ENCODE data around the gene TET1. TPM values are rescaled to one million over a fixed set of nuclear protein-coding genes. Genes with fewer than 3 reads are reported as not detected.
"Not testable (repeated sequence)": the region's sequence is repeated elsewhere in the genome, so short reads cannot be mapped to it uniquely, and the experiment has no call there.

TET1 gene
- total RNA-seq = 0.52 and 1.0 TPM in 2 replicates

DNA sequence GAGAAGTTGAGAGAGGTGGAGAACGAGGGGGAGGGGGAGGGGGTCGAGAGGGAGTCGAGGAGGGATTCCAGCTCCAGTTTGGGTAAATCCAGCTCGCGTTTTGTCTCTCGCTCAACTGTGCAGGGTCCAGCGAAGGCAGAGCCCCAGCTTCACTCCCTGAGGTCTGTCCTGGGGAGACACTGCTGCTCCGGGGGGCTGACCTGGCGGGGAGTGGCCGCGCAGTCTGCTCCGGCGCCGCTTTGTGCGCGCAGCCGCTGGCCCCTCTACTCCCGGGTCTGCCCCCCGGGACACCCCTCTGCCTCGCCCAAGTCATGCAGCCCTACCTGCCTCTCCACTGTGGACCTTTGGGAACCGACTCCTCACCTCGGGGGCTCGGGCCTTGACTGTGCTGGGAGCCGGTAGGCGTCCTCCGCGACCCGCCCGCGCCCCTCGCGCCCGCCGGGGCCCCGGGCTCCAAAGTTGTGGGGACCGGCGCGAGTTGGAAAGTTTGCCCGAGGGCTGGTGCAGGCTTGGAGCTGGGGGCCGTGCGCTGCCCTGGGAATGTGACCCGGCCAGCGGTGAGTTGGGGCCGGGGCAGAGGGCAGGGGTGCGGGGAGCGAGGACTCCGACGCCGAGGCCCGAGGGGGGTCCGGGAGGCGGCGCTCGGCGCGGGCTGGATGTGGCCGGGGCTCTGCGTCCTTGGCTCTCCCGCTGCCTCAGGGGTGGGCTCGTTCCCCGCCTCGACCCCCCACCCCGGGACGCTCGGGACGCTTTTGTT is at the start of gene TET1:
TSS of gene TET1 (plus strand) at position 152 of the 757 bp plus-strand sequence. CDS start 12,002 bp downstream, outside the sequence.
- DNase-seq (ENCODE audit: low read depth) = no peak
- H3K4me3 ChIP-seq (ENCODE audit: low read depth, low read length) = peak within 1 kb of the TSS; percentile 75
- TF ChIP-seq, protein P1, sequence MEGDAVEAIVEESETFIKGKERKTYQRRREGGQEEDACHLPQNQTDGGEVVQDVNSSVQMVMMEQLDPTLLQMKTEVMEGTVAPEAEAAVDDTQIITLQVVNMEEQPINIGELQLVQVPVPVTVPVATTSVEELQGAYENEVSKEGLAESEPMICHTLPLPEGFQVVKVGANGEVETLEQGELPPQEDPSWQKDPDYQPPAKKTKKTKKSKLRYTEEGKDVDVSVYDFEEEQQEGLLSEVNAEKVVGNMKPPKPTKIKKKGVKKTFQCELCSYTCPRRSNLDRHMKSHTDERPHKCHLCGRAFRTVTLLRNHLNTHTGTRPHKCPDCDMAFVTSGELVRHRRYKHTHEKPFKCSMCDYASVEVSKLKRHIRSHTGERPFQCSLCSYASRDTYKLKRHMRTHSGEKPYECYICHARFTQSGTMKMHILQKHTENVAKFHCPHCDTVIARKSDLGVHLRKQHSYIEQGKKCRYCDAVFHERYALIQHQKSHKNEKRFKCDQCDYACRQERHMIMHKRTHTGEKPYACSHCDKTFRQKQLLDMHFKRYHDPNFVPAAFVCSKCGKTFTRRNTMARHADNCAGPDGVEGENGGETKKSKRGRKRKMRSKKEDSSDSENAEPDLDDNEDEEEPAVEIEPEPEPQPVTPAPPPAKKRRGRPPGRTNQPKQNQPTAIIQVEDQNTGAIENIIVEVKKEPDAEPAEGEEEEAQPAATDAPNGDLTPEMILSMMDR (conservative IDR thresholded peaks at IDR 0.05; ENCODE audit: low read depth, low read length) = no peak

DNA sequence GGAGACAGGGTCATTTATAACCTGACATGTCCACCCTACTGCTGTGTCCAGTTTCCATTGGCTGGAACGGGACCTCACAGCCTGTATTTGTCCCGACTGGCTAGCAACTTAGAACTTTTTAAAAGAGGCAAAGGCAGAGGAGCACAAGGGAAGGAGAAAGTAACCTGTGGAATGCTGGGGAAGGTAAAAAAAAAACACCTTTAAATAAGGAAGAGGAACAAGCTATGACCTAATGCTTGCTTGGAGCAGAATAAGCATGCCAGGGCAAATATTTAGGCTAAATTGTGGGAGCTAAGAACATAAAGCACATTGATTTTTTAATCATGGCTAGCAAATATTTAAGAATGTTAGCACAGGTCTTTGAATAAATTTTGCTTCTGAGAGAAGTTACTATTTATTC is 43.9 kb upstream of the TET1 start:
- not testable (repeated sequence) for H3K4me3 ChIP-seq (ENCODE audit: low read depth, low read length)

DNA sequence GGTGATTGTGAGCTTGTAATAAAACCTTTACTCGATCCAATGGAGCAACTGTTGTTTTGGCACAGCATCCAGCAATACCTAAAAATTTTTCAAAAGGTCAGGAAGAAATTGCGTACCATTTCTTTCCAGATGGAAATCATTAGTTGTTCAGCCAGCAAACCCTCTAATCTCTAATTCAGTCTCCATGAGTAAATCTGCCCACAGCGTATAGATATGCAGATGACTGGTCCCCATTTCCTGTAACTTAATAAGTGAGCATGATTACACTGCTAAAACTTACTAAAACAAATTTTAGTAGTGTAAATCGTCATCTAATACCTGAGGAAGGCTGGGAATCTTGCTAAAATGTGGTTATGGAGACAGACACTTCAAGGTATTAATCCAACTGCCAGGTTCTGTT is 43.4 kb upstream of the TET1 start:
- DNase-seq (ENCODE audit: low read depth) = no peak
- H3K4me3 ChIP-seq (ENCODE audit: low read depth, low read length) = no peak overlapping the region

More for the DNA sequence above, 43.9 kb upstream of the TET1 start:
- not testable (repeated sequence) for DNase-seq (ENCODE audit: low read depth)

GRCh38 chr10:68517188-68517587 is 42.9 kb upstream of the TET1 start:
- H3K4me3 ChIP-seq (ENCODE audit: low read depth, low read length) = no peak overlapping the region
- TF ChIP-seq, protein P1 (conservative IDR thresholded peaks at IDR 0.05; ENCODE audit: low read depth, low read length) = no peak

More for the DNA sequence above, 43.4 kb upstream of the TET1 start:
- TF ChIP-seq, protein P1 (conservative IDR thresholded peaks at IDR 0.05; ENCODE audit: low read depth, low read length) = no peak

DNA sequence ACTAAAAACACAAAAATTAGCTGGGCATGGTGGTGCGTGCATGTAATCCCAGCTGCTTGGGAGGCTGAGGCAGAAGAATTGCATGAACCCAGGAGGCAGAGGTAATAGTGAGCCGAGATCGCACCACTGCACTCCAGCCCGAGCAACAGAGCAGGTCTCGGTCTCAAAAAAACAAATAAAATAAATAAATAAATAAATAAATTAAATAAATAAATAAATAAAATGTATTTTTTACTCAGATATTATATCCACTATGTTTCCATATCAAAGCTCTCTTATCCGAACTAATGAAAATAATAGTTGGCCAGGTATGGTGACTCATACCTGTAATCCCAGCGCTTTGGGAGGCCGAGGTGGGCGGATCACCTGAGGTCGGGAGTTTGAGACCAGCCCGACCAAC is 41.5 kb upstream of the TET1 start:
- H3K4me3 ChIP-seq (ENCODE audit: low read depth, low read length); DNase-seq (ENCODE audit: low read depth): not testable (repeated sequence)

More at GRCh38 chr10:68517188-68517587, 42.9 kb upstream of the TET1 start:
- DNase-seq (ENCODE audit: low read depth) = no peak

DNA sequence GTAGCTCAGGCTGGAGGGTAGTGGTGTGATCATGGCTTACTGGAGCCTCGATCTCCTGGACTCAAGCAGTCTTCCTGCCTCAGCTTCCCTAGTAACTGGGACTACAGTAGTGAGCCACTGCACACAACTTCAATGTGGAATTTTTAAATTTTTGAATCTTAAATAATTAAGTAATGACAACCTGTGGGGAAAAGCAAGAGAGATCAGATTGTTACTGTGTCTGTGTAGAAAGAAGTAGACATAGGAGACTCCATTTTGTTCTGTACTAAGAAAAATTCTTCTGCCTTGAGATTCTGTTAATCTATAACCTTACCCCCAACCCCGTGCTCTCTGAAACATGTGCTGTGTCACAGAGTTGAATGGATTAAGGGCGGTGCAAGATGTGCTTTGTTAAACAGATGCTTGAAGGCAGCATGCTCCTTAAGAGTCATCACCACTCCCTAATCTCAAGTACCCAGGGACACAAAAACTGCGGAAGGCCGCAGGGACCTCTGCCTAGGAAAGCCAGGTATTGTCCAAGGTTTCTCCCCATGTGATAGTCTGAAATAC is 34.6 kb upstream of the TET1 start:
- H3K4me3 ChIP-seq (ENCODE audit: low read depth, low read length) = peak overlapping the region; percentile 89
- not testable (repeated sequence) for DNase-seq (ENCODE audit: low read depth)

GRCh38 chr10:68526634-68527307 is 33.4 kb upstream of the TET1 start:
- DNase-seq (ENCODE audit: low read depth) = no peak
- TF ChIP-seq, protein P1 (conservative IDR thresholded peaks at IDR 0.05; ENCODE audit: low read depth, low read length) = no peak
- peak overlapping the region; percentile 89 for H3K4me3 ChIP-seq (ENCODE audit: low read depth, low read length)

GRCh38 chr10:68536973-68537372 is 23.2 kb upstream of the TET1 start:
- TF ChIP-seq, protein P1 (conservative IDR thresholded peaks at IDR 0.05; ENCODE audit: low read depth, low read length) = no peak
- DNase-seq (ENCODE audit: low read depth) = no peak
- H3K4me3 ChIP-seq (ENCODE audit: low read depth, low read length) = no peak overlapping the region
